ENCODE data around the gene SHISA5. TPM values are rescaled to one million over a fixed set of nuclear protein-coding genes. Genes with fewer than 3 reads are reported as not detected.
A peak's percentile ranks its signal among the peaks of the same experiment; 100 is the strongest.

The SHISA5 gene
- total RNA-seq, 1 donor from 2014 or later = 294 TPM

DNA sequence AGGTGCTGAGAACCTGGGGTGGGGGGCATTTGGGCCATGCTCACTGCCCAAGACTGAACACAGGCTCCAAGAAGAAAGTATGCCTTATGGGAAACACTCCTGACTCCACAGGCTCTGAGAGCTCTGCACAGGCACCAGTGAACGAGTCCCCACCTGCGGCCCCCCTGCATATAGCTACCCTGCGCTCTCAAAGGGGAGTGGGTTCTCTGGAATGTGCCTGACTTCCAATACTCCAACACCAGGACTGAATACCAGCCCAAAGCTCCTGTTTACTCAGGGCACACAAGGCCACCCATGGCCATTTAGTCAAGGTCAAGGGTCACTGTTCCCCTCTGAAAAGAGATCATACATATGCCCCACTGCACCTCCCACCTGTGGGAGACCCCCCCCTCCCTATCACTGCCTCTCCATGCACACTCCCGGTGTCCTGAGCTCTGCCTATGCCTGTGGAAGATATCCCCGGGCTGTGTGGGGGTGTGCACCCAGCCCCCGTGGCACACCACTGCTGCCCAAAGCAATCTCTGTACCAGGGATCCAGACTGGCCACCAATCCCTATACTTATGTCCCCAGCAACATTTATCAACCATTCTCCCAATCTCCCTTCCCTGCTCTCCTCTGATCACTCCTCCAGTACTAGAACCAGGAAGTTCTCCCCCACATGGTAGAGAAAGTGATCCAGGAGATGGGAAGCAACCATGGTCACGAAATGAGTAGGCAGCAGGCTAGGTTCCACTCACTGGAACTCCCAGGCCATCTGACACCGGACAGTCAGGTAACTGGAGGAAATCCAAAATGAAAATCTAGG lies 72.5 kb downstream of the SHISA5 start:
- no peak for DNase-seq (ENCODE audit: low spot score)

GRCh38 chr3:48430708-48431101 lies 73.3 kb downstream of the SHISA5 start:
- no peak for DNase-seq (ENCODE audit: low spot score)

DNA sequence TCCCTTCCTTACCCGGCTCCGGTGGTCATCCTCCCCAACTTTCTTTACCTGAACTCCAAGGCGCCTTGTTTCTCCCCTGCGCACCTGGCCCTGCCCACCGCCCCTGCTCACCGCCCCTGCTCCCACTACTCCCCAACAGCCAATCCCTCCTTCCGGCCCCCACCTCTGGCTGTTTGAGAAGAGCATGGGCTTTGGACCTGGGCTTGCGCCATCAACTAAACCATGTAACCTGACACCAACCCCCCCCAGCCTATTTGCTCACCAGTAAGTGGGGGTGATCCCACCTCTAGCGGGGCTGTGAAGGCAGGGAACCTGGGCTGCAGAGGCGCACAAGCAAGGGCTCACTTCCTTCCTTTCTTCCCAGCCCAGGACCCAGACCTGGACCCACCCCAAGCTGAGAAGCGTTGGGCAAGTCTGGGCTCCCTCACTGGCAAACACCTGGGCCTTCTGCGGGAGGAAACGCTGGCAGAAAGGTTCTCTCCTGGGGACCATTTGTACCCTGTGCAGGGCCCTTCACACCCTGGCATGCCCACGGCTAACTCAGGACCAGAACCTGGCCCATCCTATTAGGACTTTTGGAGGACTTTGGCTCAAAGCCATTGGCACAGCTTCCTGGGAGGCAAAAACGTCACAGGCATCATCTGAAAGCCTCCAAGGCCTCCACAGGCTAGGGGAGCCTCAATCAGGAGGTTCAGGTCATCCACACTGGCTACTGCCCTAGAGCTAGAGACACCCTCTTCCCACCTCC lies 73.8 kb downstream of the SHISA5 start, which contains the start of gene PLXNB1:
PLXNB1 (minus strand) TSS at position 127 of the 748 bp plus-strand sequence. CDS start 5,475 bp downstream, outside the sequence.
- DNase-seq (ENCODE audit: low spot score) = peak; percentile 92

DNA sequence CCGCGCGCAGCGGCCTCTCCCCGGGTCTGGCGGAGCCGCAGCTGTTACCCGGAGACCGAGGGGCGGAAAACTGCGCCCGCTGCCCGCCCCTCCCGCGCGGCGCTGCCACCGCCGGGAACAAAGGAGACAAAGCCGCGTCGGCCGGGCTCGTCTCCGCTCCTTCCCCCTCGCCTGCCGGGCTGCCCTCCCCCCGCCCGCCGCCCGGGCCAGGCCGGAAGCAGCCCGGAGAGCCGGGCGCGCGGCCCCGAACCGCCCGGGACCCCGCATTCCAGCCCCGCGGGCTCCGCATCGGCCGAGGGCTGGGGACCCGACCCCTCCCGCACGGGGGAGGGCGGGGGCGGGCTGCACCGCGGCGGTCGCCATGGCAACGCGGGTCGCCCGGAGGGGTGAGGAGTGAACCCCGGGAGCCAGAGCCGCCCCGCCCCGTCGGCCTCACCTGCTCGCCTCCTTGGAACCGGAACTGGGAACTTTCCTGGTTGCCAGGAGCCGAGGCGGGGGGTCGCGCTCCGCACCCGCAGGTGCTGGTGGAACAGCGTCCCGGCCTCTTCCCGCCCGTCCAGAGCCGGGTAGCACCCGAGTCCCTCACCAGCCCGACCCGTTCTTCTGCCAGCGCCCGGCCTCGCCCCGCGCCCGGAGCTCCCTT lies 74.5 kb downstream of the SHISA5 start:
- peak; percentile 83 for DNase-seq (ENCODE audit: low spot score)

DNA sequence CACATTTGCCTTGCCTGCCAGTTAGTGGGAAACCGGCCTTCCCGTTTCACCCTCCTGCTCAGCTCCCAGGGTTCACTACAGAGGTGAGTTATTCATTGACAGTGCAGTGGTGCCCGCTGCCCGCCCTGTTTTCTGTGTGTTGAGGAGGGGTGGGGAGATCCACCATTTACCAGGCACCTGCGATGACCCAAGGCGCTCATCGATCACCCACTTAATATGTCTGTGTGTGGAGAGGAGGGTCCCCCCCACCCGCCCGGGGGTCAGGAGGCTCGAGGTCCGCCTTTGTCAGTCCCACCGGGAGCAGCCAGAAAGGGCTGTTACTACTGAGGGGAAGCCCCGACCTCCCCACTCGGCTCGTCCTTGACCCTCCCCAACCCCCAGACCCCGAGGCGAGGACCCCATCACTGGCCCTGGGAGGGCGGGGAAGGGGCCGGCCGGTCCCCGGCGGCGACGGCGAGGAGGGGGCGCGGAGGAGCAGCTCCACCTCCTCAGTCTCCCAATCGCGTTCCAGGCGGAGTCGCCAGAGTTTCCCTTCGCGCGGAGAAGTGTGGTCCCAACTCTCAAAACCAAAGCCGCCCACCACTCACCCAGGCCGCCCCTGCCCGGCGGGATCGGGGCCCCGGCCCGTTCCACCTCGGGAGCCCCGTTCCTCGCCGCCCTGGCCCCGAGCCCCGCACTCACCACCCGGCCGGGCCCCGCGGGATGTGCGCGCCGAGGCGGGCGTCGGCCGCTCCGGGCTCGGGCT lies 75.2 kb downstream of the SHISA5 start:
- DNase-seq (ENCODE audit: low spot score) = peak; percentile 72

- no peak for DNase-seq (ENCODE audit: low spot score)
Observed at GRCh38 chr3:48428088-48428571, 75.8 kb downstream of the SHISA5 start.

DNA sequence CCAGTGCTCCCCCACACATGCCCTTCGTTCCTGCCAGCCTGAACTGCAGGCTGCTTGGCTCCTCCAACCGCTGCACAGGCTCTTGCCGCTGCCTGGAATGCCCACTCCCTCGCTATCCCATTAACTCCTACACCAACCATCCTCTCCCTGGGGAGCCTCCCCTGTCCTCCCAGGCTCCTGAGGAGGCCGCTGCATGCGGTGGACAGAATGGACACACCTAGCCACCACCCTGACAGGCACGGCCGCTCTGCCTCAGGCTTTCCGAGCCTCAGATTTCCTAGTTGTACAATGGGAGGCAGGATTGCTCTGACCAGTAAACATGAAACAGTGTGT lies 76.4 kb downstream of the SHISA5 start:
- DNase-seq (ENCODE audit: low spot score) = no peak

DNA sequence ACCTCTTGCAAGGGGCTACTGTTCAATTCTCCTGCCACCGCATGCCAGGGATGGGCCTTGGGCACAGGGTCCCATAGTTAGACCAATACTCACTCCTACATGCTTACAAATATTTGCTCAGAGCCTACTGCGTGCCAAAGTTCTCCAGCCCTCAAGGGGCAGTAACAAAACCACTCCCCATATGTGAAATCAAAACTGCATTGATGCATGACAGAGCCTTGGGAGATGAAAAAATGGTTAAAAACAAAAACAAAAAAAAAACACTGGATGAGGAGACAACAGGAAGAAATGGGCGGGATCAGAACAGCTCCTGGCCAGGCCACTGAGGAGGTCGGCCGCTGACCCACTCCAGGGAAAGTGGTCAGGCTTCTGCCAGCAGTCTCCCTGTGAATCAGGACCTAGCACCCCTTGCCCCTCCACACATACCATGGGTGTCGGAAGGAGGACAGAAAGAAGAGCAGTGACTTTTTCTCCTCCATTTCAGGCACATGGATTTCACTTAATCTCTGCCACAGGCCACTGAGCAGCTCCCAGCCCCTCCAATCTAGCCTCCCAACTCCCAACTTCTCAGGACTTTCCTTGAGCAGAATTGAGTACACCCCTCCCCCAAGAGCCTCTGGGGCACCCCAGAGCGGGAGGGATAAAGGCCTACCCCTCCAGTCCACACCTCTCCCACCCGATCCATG lies 76.9 kb downstream of the SHISA5 start:
- DNase-seq (ENCODE audit: low spot score) = no peak

GRCh38 chr3:48426401-48426909 lies 77.5 kb downstream of the SHISA5 start:
- no peak for DNase-seq (ENCODE audit: low spot score)

GRCh38 chr3:48425281-48425812 lies 78.6 kb downstream of the SHISA5 start:
- no peak for DNase-seq (ENCODE audit: low spot score)

DNA sequence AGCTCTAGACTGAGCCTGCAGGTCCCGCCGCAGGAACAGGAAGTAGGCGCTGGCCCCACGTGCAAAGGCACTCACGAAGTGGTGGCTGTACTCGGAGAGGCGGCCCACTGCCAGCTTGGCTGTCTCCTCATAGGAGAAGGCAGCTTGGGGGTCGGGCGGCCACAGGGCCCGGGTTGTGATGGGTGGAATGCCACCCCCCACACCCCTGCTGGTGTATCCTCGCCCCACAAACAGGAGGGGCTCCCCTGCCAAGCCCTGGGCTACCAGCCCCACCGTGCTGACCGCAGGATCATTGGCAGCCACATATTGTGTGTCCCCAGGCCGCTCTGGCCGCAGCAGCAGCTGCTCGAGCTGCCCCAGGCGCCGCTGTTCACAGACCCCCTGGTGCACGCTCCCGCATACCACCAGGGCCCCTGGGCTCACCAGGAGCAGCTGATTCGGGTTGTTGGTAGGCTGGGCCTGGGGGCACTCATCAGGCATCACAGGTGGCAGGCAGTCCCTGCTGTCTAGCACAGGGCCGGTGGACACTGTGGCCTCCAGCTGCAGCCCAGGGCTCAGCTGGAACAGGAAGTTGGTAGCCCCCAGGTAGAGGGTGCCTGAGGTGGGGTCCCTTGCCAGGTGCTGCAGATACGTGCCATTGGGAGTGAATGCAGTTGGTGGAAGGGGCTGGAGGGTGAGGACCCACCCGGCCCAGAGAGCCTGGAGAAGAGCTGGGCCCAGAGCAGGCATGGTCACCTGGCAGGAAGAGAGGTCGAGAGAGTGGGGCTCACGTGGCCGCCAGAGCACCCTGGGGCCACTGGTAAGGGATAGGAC lies 79.9 kb downstream of the SHISA5 start:
- no peak for DNase-seq (ENCODE audit: low spot score)

GRCh38 chr3:48423241-48423882 lies 80.6 kb downstream of the SHISA5 start:
- no peak for DNase-seq (ENCODE audit: low spot score)

DNA sequence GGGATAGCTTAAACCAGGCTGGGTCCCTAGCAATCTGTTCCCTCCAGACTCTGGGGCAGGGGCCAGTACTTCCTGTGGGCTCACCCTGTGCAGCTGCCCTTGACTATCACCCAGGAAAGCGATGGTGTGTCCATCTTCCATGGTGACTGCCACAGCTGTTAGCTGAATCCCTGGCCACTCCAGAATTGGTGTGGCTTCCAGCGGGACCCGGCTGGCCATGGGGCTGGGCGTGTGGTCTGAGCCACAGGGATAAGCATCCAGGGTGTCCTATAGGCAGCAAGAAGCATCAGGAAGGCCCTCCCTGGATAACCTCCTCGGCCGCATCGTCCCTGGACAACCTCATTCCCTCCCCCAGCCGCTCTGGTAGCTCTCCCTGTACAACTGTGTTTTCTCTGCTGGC lies 81.3 kb downstream of the SHISA5 start:
- DNase-seq (ENCODE audit: low spot score) = no peak

GRCh38 chr3:48422272-48422671 lies 81.7 kb downstream of the SHISA5 start:
- DNase-seq (ENCODE audit: low spot score) = no peak

- DNase-seq (ENCODE audit: low spot score) = no peak
Observed at GRCh38 chr3:48420561-48420960, 83.4 kb downstream of the SHISA5 start.

- DNase-seq (ENCODE audit: low spot score) = no peak
Observed at GRCh38 chr3:48419597-48419996, 84.4 kb downstream of the SHISA5 start.

GRCh38 chr3:48419149-48419548 lies 84.8 kb downstream of the SHISA5 start:
- DNase-seq (ENCODE audit: low spot score) = no peak

DNA sequence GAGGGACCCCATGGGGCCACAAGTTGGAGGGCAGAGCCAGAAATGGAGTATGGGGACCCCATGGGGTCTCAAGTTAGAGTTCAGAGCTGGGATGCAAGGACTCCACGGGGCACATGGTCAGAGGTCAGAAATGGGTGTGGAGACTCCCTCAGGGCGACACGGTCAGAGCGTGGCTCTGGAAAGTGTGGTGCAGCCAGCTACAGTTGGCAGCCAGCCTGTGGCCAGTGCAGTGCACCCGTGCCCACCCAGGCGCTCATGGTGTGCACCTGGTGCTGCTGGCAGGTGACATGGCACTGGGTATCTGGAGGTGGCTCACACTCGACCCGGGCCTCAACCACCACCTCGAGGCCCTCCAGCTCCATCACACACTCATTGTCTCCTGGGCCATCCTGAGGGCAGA lies 85.3 kb downstream of the SHISA5 start:
- no peak for DNase-seq (ENCODE audit: low spot score)

- no peak for DNase-seq (ENCODE audit: low spot score)
Observed at GRCh38 chr3:48418140-48418539, 85.8 kb downstream of the SHISA5 start.

Measured in ureter (tissue), 1 donor.